Activated CD8-positive, alpha-beta memory T cell treated with anti-CD3 and anti-CD28 coated beads, Interleukin-2, amount 50 U/mL, for 48 hours (primary cell): Measurements from ENCODE around the gene AFF3.

ENCODE experiments used
- DNase-seq: peaks from one replicate; pipeline ENCODE4 v3.0.0-alpha.2; 2020

AFF3 gene

DNA sequence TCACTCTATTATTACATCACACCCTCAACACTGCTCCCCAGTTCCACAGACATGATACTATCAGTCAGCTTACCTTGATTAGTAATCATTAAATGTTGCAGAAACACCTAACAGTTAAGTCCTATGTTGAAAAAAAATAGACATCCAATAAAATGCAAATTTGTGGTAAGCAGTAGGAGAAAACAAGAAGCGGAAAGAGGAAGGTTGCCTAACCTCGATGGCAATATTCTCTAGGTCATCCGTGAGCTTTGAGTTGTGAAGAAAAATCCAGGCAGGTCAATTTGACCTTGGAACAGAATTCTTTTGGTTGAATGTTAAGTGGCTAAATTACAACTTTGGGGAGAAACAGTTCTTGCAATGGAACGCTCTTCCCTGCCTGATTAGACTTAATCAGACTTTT lies 264.4 kb downstream of the AFF3 start:
- no peak for DNase-seq

DNA sequence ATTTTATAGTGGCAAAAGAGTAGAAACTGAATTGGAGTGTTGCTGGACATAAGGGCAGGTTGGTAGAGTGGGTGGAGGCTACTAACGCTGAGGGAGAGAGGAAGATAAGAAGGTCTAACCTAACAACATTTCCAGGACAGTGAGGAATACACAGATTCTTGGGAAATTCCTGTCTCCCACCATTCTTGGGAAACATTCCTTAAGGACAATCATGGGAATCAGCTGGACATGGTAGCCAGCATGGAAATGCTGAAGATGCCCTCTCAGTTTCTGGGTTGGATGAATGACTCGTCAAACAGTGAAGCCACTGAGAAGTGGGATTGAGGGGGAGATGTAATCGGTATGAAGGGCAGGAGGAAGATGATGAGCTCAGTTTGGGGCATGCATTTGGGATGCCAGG lies 265.4 kb downstream of the AFF3 start:
- DNase-seq = no peak

DNA sequence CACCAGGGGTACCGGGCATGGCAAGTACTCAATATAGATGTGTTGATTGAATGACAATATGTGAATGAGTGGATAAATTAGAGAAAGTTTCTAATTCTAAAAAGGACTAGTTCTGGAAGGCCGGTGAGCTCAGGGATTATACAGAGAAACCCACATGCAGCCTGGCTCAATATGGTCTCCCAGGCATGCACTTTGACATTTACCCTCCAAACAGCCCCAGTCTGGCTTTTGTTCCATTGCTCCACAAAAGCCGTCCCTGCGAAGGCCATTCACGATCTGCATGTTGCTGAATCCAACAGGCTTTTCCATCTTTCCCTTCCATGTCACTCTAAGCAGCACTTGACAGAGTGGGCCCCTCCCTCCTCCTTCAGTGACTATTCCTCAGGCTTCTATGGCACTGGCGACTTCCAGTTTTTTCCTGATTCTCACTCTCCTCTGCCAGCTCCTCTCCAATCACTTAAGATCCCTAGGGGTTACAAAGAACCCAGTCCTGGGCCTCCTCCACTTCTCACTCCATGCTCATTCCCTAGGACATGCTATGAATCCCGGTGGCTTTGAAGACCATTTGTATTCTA lies 266.7 kb downstream of the AFF3 start:
- DNase-seq = no peak

DNA sequence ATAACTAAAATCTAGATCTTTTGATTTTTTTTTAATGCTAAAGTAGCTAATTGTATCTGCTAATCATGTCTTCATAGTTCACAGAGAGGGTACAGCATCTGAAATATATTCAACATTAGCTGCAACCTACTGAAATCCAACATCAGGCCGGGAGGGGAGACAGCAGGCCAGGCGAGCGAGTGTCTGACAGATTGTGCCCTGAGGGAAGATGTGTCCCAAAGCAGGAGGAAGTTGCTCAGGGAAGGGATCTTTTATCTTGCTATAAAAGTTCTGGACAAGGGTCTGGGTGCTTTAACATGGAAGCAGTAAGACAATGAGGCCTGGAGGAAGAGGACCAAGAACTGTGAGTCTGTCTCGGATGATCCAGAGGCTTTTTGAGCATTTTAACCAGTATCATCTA lies 274.1 kb downstream of the AFF3 start:
- DNase-seq = no peak

DNA sequence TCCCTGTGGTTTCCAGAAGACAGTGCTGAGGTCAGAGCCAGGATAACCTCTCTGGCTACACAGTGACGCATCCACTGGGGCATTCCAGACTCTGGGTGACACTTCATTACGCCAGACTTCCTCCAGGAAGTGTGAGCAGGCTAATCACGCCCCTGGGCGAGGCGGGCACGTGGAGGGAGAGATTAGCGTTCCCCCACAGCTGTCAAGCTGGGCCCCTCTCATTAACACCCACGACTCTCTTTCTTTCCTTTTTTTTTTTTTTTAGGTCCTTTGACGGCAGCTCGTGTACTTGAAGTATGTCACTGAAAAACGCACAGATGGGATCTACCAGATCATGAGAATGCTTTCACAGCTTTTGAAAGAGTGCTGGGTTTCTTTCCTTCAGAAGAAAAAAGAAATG lies 274.6 kb downstream of the AFF3 start:
- DNase-seq = no peak

DNA sequence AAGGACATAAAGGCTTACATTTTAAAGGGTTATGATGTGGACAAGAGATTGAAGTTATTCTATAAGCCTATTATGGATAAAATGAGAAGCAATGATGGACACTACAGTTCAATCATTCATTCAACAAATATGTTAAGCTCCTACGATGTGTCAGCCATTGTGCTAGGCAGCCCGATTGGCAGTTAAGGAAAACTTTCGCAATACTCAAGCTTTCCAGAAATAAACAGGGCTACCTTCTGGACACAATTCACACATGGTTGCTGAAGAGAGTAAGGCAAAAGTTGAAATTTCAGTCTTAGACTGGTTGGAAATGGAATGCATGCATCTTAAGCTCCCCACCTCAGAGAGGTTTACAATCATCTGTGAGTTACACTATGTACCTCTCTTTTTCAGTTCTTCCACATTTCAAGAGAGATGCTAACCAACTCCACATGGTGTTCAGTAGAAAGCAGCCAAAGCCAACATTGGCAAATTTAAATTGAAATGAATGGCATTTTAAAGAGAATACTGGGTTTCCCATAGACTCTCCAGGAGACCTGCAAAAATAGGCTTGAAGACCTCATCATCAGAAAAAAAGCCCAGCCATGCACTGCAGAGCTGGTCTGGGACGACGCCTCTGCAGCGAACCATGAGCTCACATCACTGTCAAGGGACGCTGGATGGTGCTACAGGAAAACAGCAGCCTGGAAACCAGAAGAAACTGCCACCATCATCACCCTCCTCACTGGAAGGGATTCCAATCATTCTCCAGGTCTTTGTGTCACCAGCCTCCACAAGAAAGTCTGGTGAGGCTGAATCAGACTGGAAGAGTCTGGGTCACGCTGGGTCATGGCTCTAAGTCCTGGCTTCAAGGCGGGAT lies 276.3 kb downstream of the AFF3 start:
- no peak for DNase-seq

DNA sequence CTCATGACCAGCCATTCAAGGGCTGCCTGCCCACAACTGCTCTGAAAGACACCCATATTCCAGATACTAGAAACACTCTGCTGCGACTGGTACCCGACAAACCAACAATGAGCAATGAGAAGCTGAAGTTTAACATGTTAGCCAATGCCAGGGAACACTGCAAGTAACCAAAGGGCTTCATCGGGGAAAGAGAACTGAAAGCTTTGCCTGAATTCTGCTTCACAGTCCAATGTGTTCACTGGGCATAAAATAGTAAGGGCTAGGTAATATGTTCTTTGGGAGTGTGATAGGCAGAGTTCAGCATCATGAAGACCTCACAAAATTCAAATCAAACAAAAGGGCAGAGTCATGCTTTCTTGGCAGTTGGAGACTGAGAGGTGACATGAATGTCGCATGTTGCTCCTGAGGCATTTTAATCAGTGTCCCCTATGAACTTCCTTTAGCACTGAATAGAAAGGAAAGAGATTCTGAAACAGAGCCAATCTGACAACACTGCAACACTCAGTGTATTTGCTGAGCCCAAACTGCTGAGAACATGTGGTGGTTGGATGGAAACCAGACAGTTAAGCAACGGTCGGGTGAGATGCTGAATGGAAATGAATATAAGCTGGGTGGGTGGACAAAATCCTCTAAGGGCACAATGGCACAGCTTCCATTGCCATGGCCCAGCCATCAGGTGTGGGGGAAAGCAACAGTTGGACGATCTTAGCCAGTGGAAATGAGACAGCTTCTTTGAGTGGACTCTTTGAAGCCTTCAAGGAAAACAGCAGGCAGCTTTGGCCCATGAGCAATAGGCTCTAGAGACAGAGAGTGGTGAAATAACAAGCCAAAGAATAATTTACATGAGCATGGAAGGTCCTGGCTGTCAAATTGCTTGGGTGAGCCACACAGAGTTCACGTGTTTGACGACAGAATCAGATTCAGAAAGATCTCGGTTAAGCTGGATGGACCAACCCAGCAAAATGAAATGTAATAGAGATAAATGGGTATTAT lies 277.5 kb downstream of the AFF3 start:
- DNase-seq = no peak

DNA sequence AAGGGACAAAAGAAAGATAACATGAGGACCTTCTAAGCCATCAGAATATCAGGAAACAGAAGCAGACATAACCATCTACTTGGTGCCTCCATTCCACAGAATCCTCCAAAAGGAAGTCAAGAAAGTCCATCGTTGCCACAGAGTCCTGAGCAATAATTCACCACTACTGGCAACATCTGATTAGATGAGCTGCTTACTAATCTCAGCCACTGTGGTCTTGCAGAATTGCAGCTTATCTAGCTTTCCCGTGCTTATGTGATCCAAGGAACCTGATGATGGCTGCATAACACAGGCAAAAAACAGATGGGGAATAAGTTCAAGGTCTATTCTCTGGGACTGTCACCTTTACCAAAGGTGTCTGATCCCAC lies 278.5 kb downstream of the AFF3 start:
- DNase-seq = no peak

DNA sequence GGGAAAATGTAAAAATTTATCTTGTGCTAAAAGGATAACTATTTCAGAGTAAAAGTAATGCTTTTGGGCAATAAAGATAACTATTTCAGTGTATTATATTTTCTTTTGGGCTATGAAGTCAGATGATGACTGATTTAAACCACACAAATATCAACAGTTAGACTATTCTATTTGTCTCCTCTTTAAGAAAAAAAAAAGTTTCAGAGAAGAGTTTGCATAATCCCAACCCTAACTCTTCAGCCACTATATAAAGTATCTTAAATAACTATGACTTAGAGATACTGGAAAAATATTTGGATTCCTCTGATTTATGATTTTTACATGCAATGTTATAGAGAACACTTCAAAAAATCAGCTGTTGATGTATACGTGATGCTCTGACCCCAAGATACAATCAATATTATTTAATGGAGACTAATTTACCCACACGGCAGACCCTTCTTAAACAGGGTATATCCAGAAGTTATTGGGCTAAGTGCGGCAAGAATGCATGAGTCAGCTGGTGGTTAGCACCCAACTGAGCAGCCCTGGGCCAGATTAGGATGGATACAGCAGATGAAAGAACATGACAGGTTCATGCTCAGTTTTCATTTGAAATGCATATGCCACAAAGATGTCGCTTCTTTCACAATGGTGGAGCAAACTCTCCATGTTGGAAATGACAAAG lies 279.0 kb downstream of the AFF3 start:
- DNase-seq = no peak

DNA sequence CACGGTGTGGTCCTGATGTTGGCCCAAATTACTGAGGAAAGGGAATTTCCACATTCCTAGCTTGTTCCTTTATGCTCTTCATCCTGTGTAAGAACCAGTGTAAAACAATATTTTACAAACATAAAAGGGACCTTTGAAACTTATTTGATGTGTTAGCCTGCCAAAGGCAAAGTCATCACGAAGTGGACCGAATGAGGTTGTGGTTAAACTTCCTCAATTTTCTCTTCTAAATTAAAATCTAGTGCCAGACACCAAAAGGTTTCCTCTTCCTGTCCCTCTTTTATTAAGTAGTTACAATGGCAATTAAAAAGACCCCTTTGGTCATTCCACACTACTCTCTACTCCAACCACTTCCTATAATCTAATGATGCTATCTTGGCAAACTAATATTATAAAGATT lies 279.8 kb downstream of the AFF3 start:
- no peak for DNase-seq

DNA sequence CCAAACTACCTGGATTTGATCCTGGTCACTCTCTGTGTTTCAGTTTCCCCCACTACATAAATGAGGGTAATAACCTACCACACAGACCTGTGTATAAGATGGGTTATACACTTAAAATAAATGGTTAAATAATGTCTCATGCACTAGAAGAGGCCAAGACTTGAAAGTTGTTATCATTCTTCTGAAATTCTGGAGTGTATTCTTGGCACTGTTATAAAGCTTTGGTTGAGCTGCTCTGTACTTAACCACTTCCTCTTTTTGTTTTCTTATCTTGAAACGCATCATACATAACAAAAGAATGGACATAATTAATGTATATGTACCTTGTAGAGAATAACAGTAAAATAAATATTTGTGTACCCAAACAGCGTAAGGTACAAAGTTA lies 281.0 kb downstream of the AFF3 start:
- no peak for DNase-seq

DNA sequence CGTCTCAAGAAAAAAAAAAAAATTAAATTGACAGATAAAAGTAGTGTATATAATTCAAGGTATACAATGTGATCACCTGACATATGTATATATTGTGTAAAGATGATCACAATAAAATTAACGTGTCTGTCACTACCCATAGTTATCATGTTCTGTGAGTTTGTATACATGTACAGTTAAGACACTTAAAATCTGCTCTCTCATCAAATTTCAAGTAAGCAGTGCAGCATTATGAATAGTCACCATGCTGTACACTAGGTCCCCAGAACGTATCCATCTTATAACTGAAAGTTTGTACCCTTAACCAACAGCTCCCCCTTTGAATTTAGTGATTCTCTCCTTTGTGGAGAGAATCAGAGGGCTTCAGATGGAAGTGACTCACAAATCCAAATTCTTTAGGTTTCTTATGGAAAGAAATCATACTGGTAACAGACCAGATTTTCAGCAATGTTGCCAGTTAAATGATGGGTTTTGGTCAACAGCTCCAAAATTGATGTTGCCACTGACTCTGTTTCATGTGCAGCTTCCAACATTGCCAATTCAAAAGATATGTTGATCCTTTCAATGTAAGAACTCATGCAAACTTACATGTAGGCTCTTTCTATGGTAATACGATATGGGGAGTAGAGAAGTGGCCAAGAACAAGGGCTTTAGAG lies 281.5 kb downstream of the AFF3 start:
- no peak for DNase-seq

DNA sequence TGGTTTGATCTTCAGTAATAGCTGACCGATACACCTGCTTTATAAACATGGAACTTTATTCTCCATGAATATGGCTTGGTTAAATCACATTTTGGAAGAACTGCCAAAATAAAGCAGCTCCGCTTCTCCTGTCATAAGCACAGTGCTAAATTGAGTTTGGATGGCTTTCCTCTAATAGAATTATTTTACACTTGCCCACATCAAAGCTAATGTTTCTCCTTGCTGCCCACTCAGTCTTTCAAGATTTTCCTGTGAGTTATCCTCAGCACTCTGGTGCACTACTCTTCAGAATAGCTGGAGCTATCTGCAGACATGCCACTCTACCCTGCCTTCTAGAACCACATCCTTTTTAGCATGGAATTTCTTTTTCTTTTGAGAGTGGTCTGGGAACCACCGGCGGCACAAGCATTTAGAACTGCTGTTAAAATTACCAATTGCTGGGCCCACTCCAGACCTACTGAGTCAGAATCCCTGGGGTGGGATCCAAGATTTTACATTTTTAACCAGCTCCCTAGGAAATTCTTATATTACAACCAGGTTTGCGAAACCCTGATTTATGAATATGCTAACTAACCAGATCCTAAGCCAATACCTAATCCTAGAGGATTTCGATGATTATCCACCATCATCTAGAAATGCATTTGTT lies 283.3 kb downstream of the AFF3 start:
- no peak for DNase-seq

DNA sequence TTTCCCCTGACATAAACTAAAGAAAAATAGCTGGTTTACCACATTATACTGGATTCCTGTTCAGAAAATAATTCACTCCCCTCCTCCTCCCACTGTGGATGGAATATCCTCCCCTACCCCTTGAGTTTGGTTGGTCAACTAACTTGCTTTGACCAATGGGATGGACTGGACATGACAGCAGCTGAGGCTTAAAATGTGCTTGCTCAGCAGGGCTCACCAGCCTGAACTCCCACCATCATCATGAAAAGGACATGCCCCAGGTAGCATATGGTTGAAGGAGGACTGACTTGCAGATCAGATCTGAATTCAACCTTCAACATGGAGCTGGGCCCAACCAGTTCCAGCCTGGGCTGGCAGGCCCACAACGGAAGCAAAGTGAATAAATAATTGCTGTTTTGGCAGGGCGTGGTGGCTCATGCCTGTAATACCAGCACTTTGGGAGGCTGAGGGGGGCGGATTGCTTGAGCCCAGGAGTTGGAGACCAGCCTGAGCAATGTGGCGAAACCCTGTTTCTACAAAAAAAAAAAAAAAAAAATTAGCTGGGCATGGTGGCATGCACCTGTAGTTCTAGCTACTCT lies 284.4 kb downstream of the AFF3 start:
- no peak for DNase-seq

DNA sequence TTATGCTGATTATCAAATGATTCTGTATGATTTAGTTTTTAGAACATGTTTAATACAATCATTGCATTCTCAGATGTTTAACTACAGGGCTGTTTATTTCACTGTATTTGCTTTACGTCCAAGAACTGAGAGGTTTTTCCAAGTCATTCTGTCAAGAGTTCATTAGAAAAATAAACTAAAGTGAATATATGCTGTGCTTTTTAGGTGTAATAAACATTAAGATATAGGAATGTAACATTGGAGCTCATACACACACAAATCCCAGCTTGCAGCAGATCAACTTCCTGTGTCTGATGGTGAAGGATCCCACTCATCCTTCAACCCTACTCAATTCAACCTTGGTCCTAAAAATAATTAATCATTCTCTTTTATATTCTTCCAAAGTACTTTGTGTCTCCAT lies 285.0 kb downstream of the AFF3 start:
- no peak for DNase-seq

DNA sequence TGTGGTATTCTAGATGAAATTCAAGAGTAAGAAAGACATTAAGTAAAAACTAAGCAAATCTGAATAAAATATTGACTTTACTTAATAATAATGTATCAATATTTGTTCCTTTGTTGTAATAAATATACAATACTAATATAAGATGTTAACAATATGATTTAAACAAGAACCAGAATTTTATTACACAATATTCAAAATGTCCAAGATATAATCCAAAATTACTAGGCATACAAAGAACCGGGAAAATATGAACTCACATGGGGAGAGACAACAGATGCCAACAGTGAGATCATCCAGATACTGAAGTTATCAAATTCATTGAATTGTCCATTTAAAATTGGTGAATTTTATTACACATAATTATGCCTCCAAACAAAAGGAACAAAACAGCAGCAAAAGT lies 286.3 kb downstream of the AFF3 start:
- no peak for DNase-seq

DNA sequence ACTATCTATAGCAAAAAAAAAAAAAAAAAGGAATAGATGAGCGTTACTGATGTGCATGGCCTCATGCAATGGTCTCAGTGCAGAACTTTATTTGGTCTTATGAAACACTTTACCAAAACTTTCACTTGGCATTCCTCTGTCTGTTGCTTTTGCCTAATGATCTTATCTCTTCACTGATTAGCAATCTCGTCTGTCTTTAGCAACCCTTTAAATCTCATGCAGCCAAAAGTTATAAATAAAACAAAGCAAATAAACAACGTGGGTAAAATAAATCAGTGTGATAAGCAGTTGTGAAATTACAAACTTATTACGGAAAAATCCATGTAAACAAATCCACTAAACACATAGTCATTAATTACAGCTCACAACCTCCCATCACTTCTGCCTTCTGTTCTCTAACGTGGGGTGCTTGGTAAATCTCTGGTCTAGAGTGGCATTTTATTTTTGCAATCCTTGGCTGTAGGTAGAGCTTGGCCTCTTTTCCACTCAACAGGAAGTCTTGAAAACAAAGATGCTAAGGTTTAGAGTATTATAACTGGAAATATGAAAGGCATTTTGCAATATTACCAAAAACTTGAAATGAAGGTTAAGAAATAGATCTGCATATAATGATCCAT lies 288.0 kb downstream of the AFF3 start:
- DNase-seq = no peak

DNA sequence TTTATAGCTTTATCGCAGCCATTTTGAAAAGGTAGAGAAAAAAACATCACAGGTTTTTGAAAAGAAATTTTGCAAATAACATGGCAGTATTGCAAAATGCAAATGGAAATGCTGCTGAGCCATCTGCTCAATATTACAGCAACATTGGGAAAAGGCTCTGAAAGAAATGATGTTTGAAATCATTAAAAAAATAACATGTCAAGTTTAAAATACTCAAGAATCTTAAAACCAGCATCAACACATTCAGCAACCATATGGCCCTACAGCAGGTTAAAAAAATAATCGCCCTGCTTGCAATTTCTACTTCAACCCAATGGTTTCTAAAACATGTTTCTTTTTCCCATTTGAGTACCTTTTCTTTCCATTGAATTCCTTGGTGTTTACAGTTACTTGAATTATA lies 289.4 kb downstream of the AFF3 start:
- no peak for DNase-seq

DNA sequence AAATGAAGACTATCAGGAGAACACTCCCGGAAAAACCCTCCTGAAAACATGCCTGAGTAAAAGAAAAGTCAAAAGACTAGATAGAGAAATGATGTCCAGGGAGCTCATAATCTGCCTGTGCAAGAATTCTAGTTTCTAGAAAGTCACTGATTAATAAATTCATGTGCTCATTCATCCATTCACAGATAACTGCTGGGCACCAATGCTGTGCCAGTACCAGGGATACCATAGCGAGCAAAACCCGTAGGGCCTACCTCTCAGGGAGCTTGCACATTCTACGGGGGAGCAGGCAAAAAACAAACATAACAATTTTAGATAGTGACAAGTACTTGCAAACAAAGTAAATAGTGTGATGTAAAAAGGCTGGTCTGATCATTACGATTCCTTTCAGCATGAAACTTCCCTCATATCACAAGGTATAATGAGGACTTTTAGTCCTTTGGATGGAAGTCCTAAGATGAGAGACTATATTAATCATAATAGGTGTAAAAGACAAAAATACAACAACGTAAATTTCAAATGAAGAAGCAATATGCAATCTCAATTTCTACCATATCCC lies 289.9 kb downstream of the AFF3 start:
- DNase-seq = no peak

DNA sequence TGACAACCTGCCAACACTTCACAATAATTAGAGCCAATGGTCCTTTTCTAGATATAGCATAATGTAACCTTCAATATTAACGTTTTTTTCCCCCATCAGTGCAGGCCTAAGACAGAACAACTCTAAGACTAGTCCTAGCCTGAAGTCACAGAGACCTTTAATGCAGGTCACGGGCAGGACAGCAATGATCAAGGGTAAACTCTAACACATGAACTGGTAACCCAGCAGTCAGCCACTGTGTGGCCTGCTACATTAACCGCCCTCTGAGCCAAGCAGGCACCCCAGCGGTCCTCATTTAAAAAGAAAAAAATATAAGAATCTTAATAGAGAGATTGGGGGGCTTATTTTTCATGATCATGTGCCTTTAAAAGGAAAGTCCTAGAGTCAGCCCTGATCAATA lies 290.6 kb downstream of the AFF3 start:
- no peak for DNase-seq

DNA sequence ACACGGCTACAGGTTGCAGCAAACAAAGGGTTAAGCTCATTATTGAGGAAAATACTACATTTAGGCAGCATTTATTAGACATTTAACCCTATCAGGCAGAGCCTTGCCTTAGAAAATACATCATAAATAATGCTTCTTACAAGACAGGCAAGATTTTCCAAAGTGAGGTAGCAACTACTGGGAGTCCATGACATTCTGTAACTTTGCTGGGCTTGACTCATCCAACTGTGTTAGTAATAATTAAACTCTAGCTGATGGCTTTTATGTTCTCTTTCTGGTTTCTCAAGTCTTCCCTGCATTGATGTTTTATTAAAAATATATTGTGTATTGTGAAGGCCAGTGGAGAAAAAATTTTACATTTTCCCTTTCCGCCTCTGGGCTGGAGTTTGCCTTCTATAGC lies 291.3 kb downstream of the AFF3 start:
- DNase-seq = no peak
